Camera-type eye (tissue), 1 donor: ENCODE measurements around the gene MYB. TPM values are rescaled to one million over a fixed set of nuclear protein-coding genes. Genes with fewer than 3 reads are reported as not detected.

Experiments
- total RNA-seq: library from RNA; depleted of rRNA; stranded (reverse); fragments of >200 nt; gene quantifications from one replicate; pipeline ENCODE4 v1.2.3, GENCODE V29; 2014

The MYB gene
- total RNA-seq = 39.5 TPM

DNA sequence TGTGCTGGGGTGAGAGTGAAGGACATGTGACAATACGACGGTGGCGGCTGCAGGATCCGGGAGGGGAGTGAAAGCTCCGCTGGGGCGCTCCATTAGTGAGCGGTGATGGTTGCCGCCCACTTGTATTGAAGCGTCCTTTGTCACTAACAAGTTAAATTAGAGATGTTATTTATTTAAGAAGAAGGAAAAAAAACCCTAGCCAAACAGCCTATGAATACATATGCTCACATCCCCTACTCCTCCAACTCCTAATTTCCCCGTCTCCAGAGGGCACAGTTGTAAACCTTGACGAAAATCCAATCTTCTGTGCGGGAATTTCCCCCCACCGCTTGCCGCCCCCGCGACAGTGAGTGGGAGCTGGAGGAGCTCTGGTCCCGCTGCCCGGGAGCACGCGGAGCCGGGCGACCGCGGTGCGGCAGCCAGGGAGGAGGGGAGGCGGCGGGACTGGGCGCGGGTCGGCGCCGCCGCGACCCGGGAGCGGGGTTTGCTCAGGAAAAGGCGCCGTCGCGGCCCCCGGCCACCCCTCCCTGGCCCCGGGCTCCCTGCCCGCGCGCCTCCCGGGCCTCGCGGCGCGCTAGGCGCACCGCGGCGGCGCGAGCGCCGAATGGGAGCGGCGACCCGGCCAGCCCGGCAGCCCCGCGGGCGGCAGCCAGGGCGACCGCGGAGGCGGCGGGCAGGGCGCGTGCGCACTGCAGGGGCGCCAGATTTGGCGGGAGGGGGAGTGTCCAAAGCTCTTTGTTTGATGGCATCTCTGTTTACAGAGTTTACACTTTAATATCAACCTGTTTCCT is at the start of gene MYB:
MYB (plus strand) TSS at position 767 of the 791 bp plus-strand sequence. CDS start 206 bp downstream, outside the sequence.

Other genes with a start within 250 kb of the MYB start
- gene ALDH8A1, start 231.2 kb upstream of the MYB start, total RNA-seq = 1.4 TPM
- gene HBS1L, start 126.5 kb upstream of the MYB start, total RNA-seq = 98.2 TPM